Endothelial cell of umbilical vein (primary cell): ENCODE data around the gene CACNA1F. TPM values are rescaled to one million over a fixed set of nuclear protein-coding genes. Genes with fewer than 3 reads are reported as not detected.

Experiments used
- BruUV-seq: library from RNA; stranded (reverse); fragments of 400-500 nt; replicated peaks from 2 replicates; lab custom pipeline; 2021; lab: Mats Ljungman, UMichigan
- CTCF ChIA-PET: fragments of 300-600, 350-600 bp; sonication (Branson Sonifier 250); formaldehyde crosslinking; loops from one replicate; lab custom pipeline; 2021; ENCODE audit warnings: antibody characterized with exemption, inconsistent platforms; lab: Charles Lee
- POLR2A ChIA-PET: fragments of 300-600, 350-600 bp; sonication (Branson Sonifier 250); formaldehyde crosslinking; loops from one replicate; lab custom pipeline; 2021; ENCODE audit warnings: antibody characterized with exemption, inconsistent platforms; lab: Charles Lee
- DNase-seq: peaks from one replicate; pipeline ENCODE4 v3.0.0-alpha.2; 2011; ENCODE audit warnings: low read depth, low spot score
- FAIRE-seq: peaks from 2 replicates; lab custom pipeline; 2011; peaks lifted over from hg19 to GRCh38; lab: Jason Lieb, UNC
- H2AFZ ChIP-seq: 2 replicates; pipeline ENCODE4 v1.6.0; 2012; ENCODE audit warnings: low read depth, low read length, control low read depth, inconsistent platforms
- H3K27ac ChIP-seq: 2 replicates; pipeline ENCODE4 v1.5.1; 2011; ENCODE audit warnings: low read depth, mild to moderate bottlenecking, control low read depth, low read length, moderate library complexity; ENCODE audit not compliant: insufficient read depth
- H3K27me3 ChIP-seq, 2 experiments: 2 replicates each; pipeline versions ENCODE4 v1.6.0 to v1.6.1; 2011; ENCODE audit warnings: low read length in 2 of 2, mixed read lengths in 1 of 2; ENCODE audit not compliant: control insufficient read depth in 2 of 2, insufficient read depth in 2 of 2
- H3K36me3 ChIP-seq, 2 experiments: 2 replicates in 1 of 2; 3 replicates in 1 of 2; pipeline ENCODE4 v1.5.1; 2011; ENCODE audit warnings: low read length in 2 of 2, mild to moderate bottlenecking in 1 of 2, moderate library complexity in 1 of 2; ENCODE audit not compliant: control insufficient read depth in 2 of 2, insufficient read depth in 2 of 2; ENCODE audit errors: extremely low read depth in 1 of 2
- H3K4me1 ChIP-seq: 3 replicates; pipeline ENCODE4 v1.5.1; 2011; ENCODE audit warnings: mild to moderate bottlenecking, low read length; ENCODE audit not compliant: control insufficient read depth, insufficient read depth; ENCODE audit errors: extremely low read depth
- H3K4me2 ChIP-seq: 2 replicates; pipeline ENCODE4 v1.6.1; 2011; ENCODE audit warnings: low read length, control low read depth, mixed read lengths; ENCODE audit not compliant: insufficient read depth
- H3K4me3 ChIP-seq, 3 experiments: fragments of 200-600 bp in 1 of 3; sonication (generic), shearing (Covaris generic) in 1 of 3; replicated peaks in 1 of 3; 2 replicates each; pipeline ENCODE4 v1.5.1; 2011 to 2016; ENCODE audit warnings: control low read depth in 3 of 3, low read length in 3 of 3, mild to moderate bottlenecking in 2 of 3, inconsistent platforms in 1 of 3, low read depth in 1 of 3, moderate library complexity in 1 of 3; ENCODE audit not compliant: insufficient read depth in 1 of 3
- H3K79me2 ChIP-seq: 2 replicates; pipeline ENCODE4 v1.6.0; 2012; ENCODE audit warnings: low read length, inconsistent platforms; ENCODE audit not compliant: control insufficient read depth, insufficient read depth
- H3K9ac ChIP-seq: replicated peaks from 2 replicates; pipeline ENCODE3; 2011; ENCODE audit warnings: low read length, control low read depth; ENCODE audit not compliant: insufficient read depth; ENCODE audit errors: extremely low read depth
- H3K9me1 ChIP-seq: replicated peaks from 3 replicates; pipeline ENCODE4 v1.6.0; 2011; ENCODE audit warnings: mild to moderate bottlenecking, low read length; ENCODE audit not compliant: control insufficient read depth, insufficient read depth; ENCODE audit errors: extremely low read depth
- H3K9me3 ChIP-seq: replicated peaks from 2 replicates; pipeline ENCODE4 v1.5.1; 2012; ENCODE audit warnings: low read length, inconsistent platforms; ENCODE audit not compliant: control insufficient read depth, insufficient read depth
- H4K20me1 ChIP-seq: replicated peaks from 2 replicates; pipeline ENCODE3; 2011; ENCODE audit warnings: mild to moderate bottlenecking, low read length; ENCODE audit not compliant: control insufficient read depth, insufficient read depth; ENCODE audit errors: extremely low read depth
- EZH2 ChIP-seq: IDR thresholded peaks from 2 replicates; pipeline ENCODE4 v1.6.1; 2012; ENCODE audit warnings: borderline replicate concordance, low read depth, mild to moderate bottlenecking, moderate library complexity, low read length, inconsistent platforms; ENCODE audit not compliant: severe bottlenecking
- FOS ChIP-seq: IDR thresholded peaks from 2 replicates; pipeline ENCODE4 v1.6.1; 2011; ENCODE audit warnings: mild to moderate bottlenecking, low read length, moderate library complexity, borderline replicate concordance; ENCODE audit not compliant: insufficient read depth
- GATA2 ChIP-seq: IDR thresholded peaks from 2 replicates; pipeline ENCODE4 v1.7.0; 2011; ENCODE audit warnings: low read depth, mild to moderate bottlenecking, moderate library complexity, mixed read lengths, low read length; ENCODE audit not compliant: insufficient read length, insufficient read depth
- JUN ChIP-seq: IDR thresholded peaks from 2 replicates; pipeline ENCODE4 v1.6.1; 2011; ENCODE audit warnings: borderline replicate concordance, low read depth; ENCODE audit not compliant: insufficient read length, insufficient read depth
- MYC ChIP-seq: IDR thresholded peaks from one replicate; pipeline ENCODE4 v1.6.1; 2011; ENCODE audit warnings: mild to moderate bottlenecking, low read depth, low read length
- POLR2A ChIP-seq: IDR thresholded peaks from 2 replicates; pipeline ENCODE4 v1.6.1; 2012; ENCODE audit warnings: low read depth, mild to moderate bottlenecking, control low read depth, low read length
- POLR2AphosphoS5 ChIP-seq: IDR thresholded peaks from 2 replicates; pipeline ENCODE4 v1.6.1; 2012; ENCODE audit warnings: low read depth, mild to moderate bottlenecking, control low read depth, low read length, moderate library complexity; ENCODE audit not compliant: insufficient read depth
- dilution Hi-C: fragments of 300-500 bp; cut with MboI; formaldehyde crosslinking; loops from one replicate; pipeline ENCODE4 v1.15.0; 2019; ENCODE audit warnings: low sequenced_read_pairs; ENCODE audit not compliant: extremely low pct_ligation_motif_present
- intact Hi-C: fragments of 100-400 bp; cut with micrococcal nuclease; formaldehyde crosslinking; loops from one replicate; pipeline ENCODE4 v1.10.0; 2022
- polyA plus RNA-seq, 4 experiments: library from polyadenylated mRNA; depleted of rRNA in 3 of 4; stranded (reverse) in 3 of 4; unstranded in 1 of 4; fragments of >200 nt; gene quantifications; 2 replicates each; pipeline versions ENCODE4 v1.2.1 to v1.2.3, GENCODE V29; 2011 to 2012; ENCODE audit warnings: missing spikeins in 1 of 4
- total RNA-seq: library from RNA; stranded (reverse); gene quantifications from 2 replicates; pipeline ENCODE4 v1.2.3, GENCODE V29; 2021
- TF ChIP-seq, protein P1 (sequence below): IDR thresholded peaks from 2 replicates; pipeline ENCODE4 v1.6.1; 2011; ENCODE audit not compliant: insufficient read depth, insufficient read length
- TF ChIP-seq, protein P2 (sequence below), 2 donors: IDR thresholded peaks; 1 replicate in 1 of 2; 2 replicates in 1 of 2; pipeline ENCODE4 v1.5.1; 2011; ENCODE audit warnings: low read length in 2 of 2, mild to moderate bottlenecking in 2 of 2, moderate library complexity in 2 of 2, control low read depth in 1 of 2, inconsistent platforms in 1 of 2, low read depth in 1 of 2; ENCODE audit not compliant: insufficient read depth in 1 of 2; ENCODE audit errors: extremely low read depth in 1 of 2

Gene CACNA1F
- total and polyA plus RNA-seq, 2 donors (not counting 3 experiments of a cell fraction or from before 2014, with no cell fraction given): not detected

DNA sequence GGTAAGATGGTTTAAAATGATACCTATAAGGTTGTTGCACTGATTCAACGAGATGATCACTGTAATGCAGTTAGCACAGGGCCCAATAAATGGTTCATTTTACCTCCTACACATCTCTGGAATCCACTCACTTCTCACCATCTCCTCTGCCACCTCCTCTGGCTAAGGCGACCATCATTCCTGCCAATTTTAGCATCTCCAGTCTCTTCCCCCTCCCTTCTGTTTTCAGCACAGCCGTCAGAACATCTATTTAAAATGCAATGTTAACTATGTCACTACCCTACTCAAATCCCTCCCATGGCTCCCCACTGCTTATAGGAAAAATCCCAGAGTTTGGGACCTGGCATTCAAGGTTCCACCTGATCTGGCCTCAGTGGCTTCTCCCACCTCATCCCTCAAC, 29.6 kb downstream of the CACNA1F start:
- CTCF ChIA-PET: no interaction called here

DNA sequence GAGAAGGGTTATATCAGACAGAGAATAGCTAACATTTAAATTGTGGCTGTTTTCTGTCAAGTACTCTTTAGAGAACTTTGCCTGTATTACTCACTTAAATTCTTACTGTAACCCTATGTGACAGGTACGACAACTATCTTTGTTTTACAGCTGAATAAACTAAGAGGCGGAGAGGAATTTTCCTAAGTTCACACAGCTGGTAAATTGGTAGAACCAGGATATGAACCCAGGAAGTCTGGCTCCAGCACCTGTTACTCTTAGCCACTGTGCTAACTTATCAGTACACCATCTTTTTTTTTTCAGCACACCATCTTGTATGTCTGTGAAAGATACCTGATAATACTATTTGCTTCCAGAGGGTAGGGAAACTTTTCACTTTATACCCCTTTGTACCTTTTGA, 31.1 kb downstream of the CACNA1F start:
- H3K27ac ChIP-seq: no peak overlapping the region
- no peak overlapping the region for H2AFZ ChIP-seq
- ChIA-PET POLR2A (no interaction called here), CTCF (interaction anchor here (1.5 kb wide), 1 partner anchor 9 kb away, joined by 5 read pairs; no protein-coding TSS in a partner anchor)
- peaks cover 3% of the 10 kb centered on the region for H3K4me1 ChIP-seq
- intact Hi-C loops (loop anchor here (5.0 kb wide), 1 partner anchor 720 kb away; the partner anchor contains the start of gene CLCN5), dilution Hi-C loops (no loop called here)
- BruUV-seq: no TSS peak
- H3K9ac ChIP-seq: no peak overlapping the region
- no peaks in the 10 kb centered on the region for H3K79me2 ChIP-seq
- H3K9me1 ChIP-seq: no peaks in the 10 kb centered on the region
- H3K36me3 ChIP-seq: no peaks in the 10 kb centered on the region
- no peaks in the 10 kb centered on the region for H3K9me3 ChIP-seq
- DNase-seq (no peak), FAIRE-seq (no peak)
- H3K27me3 ChIP-seq: peaks cover 0 to 2% of the 10 kb centered on the region in 2 experiments
- H3K4me2 ChIP-seq: no peak overlapping the region
- H3K4me3 ChIP-seq: no peak overlapping the region
- no peak for TF ChIP-seq MYC
- TF ChIP-seq, protein P1, sequence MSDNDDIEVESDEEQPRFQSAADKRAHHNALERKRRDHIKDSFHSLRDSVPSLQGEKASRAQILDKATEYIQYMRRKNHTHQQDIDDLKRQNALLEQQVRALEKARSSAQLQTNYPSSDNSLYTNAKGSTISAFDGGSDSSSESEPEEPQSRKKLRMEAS: no peak
- TF ChIP-seq EZH2: no peak
- no peak for TF ChIP-seq POLR2A
- no peak for TF ChIP-seq JUN
- no peak for TF ChIP-seq FOS
- no peak for TF ChIP-seq POLR2AphosphoS5
- TF ChIP-seq GATA2: no peak
- TF ChIP-seq, protein P2, sequence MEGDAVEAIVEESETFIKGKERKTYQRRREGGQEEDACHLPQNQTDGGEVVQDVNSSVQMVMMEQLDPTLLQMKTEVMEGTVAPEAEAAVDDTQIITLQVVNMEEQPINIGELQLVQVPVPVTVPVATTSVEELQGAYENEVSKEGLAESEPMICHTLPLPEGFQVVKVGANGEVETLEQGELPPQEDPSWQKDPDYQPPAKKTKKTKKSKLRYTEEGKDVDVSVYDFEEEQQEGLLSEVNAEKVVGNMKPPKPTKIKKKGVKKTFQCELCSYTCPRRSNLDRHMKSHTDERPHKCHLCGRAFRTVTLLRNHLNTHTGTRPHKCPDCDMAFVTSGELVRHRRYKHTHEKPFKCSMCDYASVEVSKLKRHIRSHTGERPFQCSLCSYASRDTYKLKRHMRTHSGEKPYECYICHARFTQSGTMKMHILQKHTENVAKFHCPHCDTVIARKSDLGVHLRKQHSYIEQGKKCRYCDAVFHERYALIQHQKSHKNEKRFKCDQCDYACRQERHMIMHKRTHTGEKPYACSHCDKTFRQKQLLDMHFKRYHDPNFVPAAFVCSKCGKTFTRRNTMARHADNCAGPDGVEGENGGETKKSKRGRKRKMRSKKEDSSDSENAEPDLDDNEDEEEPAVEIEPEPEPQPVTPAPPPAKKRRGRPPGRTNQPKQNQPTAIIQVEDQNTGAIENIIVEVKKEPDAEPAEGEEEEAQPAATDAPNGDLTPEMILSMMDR (IDR thresholded peaks at IDR 0.05; ENCODE audit: extremely low read depth in 1 of 2, insufficient read depth in 1 of 2, low read depth in 1 of 2, low read length in 2 of 2): no peak
- no peaks in the 10 kb centered on the region for H4K20me1 ChIP-seq

More for the DNA sequence above, 29.6 kb downstream of the CACNA1F start:
- Histone ChIP-seq H4K20me1 (no peaks in the 10 kb centered on the region), H3K27me3 (peaks cover 0 to 2% of the 10 kb centered on the region in 2 experiments), H3K9me3 (no peaks in the 10 kb centered on the region), H3K36me3 (no peaks in the 10 kb centered on the region), H2AFZ (no peak overlapping the region), H3K4me2 (no peak overlapping the region), H3K79me2 (no peaks in the 10 kb centered on the region), H3K27ac (no peak overlapping the region), H3K9me1 (no peaks in the 10 kb centered on the region), H3K4me3 (no peak overlapping the region), H3K9ac (no peak overlapping the region), H3K4me1 (peaks cover 3% of the 10 kb centered on the region)
- TF ChIP-seq, protein P2 (IDR thresholded peaks at IDR 0.05; ENCODE audit: extremely low read depth in 1 of 2, insufficient read depth in 1 of 2, low read depth in 1 of 2, low read length in 2 of 2): no peak
- no peak for TF ChIP-seq JUN
- no peak for TF ChIP-seq POLR2AphosphoS5
- no peak for TF ChIP-seq EZH2
- no peak for TF ChIP-seq POLR2A
- no peak for TF ChIP-seq FOS
- TF ChIP-seq MYC: no peak
- intact Hi-C loops (loop anchor here (5.0 kb wide), 1 partner anchor 719 kb away; the partner anchor contains the start of gene CLCN5), dilution Hi-C loops (no loop called here)
- POLR2A ChIA-PET: no interaction called here
- FAIRE-seq (no peak), DNase-seq (no peak)
- BruUV-seq: no TSS peak
